Esophagus (tissue), 2 donors: ENCODE data around the gene DNAH11. TPM values are rescaled to one million over a fixed set of nuclear protein-coding genes. Genes with fewer than 3 reads are reported as not detected.

Source experiments
- H3K27ac ChIP-seq, 2 donors: one replicate each; pipeline ENCODE4 v1.5.1; 2013; ENCODE audit warnings: low read depth in 2 of 2, mild to moderate bottlenecking in 2 of 2, inconsistent platforms in 1 of 2, low read length in 1 of 2, moderate library complexity in 1 of 2
- H3K27me3 ChIP-seq, 2 donors: one replicate each; pipeline ENCODE4 v1.6.1; 2013; ENCODE audit warnings: low read length in 2 of 2, control low read depth in 1 of 2, mild to moderate bottlenecking in 1 of 2; ENCODE audit not compliant: insufficient read depth in 2 of 2, control insufficient read depth in 1 of 2
- H3K36me3 ChIP-seq, 2 donors: one replicate each; pipeline ENCODE4 v1.6.1; 2013; ENCODE audit warnings: low read length in 1 of 2; ENCODE audit not compliant: control insufficient read depth in 2 of 2, insufficient read depth in 2 of 2
- H3K4me1 ChIP-seq, 2 donors: one replicate each; pipeline ENCODE4 v1.6.1; 2013; ENCODE audit warnings: low read length in 1 of 2; ENCODE audit not compliant: control insufficient read depth in 2 of 2, insufficient read depth in 2 of 2
- H3K4me3 ChIP-seq, 2 donors: one replicate each; pipeline ENCODE4 v1.5.1; 2013; ENCODE audit warnings: low read length in 2 of 2, mild to moderate bottlenecking in 2 of 2, low read depth in 1 of 2, moderate library complexity in 1 of 2
- H3K9me3 ChIP-seq, 2 donors: one replicate each; pipeline ENCODE4 v1.6.1; 2013; ENCODE audit warnings: mild to moderate bottlenecking in 2 of 2, low read depth in 1 of 2, low read length in 1 of 2, moderate library complexity in 1 of 2; ENCODE audit not compliant: control insufficient read depth in 2 of 2, insufficient read depth in 1 of 2
- WGBS, 2 donors: extraction: QIAGEN DNeasy Blood & Tissue Kit; methylation state at CpG; one replicate each; pipeline ENCODE4 v1.1.7; 2013; 5-methylcytosine and 5-hydroxymethylcytosine counted together
- polyA plus RNA-seq, 2 donors: library from polyadenylated mRNA; stranded (reverse); fragments of 200-250 nt; gene quantifications; one replicate each; pipeline ENCODE4 v1.2.3, GENCODE V29; 2013
- donor health status: healthy with polysubstance abuse.
- donor health status: Bipolar disorder and iron deficiency.

The DNAH11 gene
- polyA plus RNA-seq, 2 donors: 0.51 to 1.6 TPM

DNA sequence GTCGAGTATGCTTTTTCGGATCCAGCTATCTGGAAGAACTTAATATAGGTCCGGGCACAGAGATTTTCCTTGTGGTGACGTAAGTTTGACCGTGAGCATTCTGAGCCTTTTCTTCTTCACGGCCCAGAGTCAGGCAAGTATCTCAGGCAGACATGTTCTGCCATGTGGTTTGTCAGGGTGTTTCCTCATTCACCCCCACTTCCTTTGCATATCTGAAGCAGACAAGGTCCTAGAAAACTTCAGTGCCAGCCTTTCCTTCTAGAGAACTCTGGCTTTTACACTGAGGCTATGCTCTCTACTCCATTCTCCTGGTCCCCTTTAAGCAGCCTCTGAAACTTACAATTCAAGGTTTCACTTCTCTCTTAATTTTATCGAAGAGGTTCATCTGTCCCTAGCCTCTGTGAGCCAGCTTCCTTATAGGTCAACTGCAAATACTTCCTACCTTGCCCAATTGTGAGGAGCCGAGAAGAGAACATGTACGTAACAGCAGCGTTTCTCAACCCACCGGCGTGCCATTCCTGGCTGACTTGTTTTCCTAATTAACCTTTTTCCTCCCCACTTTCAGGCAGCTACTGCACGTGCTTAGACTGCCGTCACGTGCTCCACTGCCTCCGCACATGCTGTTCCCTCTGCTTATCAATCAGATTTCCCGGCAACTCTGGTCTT lies 355.6 kb downstream of the DNAH11 start:
- no peak overlapping the region for H3K4me3 ChIP-seq
- no peak overlapping the region for H3K27ac ChIP-seq
- 81 to 90% methylated on average over 17 of the region's 17 CpGs for WGBS, 2 donors
- H3K27me3 ChIP-seq: no peaks in the 10 kb centered on the region
- no peaks in the 10 kb centered on the region for H3K9me3 ChIP-seq
- H3K4me1 ChIP-seq: no peaks in the 10 kb centered on the region
- H3K36me3 ChIP-seq: peaks cover 8 to 9% of the 10 kb centered on the region in 2 donors

DNA sequence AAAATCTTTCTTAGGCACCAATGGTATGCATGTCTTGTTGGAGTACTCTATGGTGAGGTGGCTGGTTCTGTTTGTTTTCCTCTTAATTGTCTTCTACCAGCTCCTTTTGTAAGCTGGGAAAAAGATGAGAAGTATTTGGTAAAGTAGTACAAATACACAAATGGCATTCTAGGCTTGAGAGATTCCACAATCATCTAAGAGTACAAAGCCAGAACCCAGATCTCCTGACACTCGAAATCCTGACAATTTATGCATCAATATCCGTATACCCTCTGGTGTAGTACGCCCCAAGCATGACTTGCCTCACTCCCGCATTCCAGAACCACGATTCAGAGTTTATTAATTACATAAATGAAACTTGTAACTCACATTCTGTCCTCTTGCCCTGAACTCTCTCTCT lies 359.4 kb downstream of the DNAH11 start:
- Histone ChIP-seq H3K4me1 (no peaks in the 10 kb centered on the region), H3K9me3 (no peaks in the 10 kb centered on the region), H3K36me3 (peaks cover 9 to 13% of the 10 kb centered on the region in 2 donors), H3K4me3 (no peak overlapping the region), H3K27me3 (no peaks in the 10 kb centered on the region), H3K27ac (no peak overlapping the region)
- WGBS, 2 donors: 75 to 80% methylated on average over 5 of the region's 5 CpGs

- no peaks in the 10 kb centered on the region for H3K9me3 ChIP-seq
- H3K36me3 ChIP-seq: peaks cover 9 to 13% of the 10 kb centered on the region in 2 donors
- no peak overlapping the region for H3K4me3 ChIP-seq
- 93% methylated on average over 14 of the region's 14 CpGs for WGBS, 2 donors
- H3K4me1 ChIP-seq: no peaks in the 10 kb centered on the region
- H3K27ac ChIP-seq: no peak overlapping the region
- H3K27me3 ChIP-seq: no peaks in the 10 kb centered on the region
Observed at GRCh38 chr7:21903020-21903786, 360.4 kb downstream of the DNAH11 start.

- H3K4me1 ChIP-seq: no peaks in the 10 kb centered on the region
- 89 to 98% methylated on average over 5 of the region's 5 CpGs for WGBS, 2 donors
- H3K4me3 ChIP-seq: no peak overlapping the region
- no peaks in the 10 kb centered on the region for H3K9me3 ChIP-seq
- no peaks in the 10 kb centered on the region for H3K27me3 ChIP-seq
- H3K27ac ChIP-seq: no peak overlapping the region
- peaks cover 5 to 6% of the 10 kb centered on the region in 2 donors for H3K36me3 ChIP-seq
Observed at GRCh38 chr7:21908746-21909145, 365.9 kb downstream of the DNAH11 start.

DNA sequence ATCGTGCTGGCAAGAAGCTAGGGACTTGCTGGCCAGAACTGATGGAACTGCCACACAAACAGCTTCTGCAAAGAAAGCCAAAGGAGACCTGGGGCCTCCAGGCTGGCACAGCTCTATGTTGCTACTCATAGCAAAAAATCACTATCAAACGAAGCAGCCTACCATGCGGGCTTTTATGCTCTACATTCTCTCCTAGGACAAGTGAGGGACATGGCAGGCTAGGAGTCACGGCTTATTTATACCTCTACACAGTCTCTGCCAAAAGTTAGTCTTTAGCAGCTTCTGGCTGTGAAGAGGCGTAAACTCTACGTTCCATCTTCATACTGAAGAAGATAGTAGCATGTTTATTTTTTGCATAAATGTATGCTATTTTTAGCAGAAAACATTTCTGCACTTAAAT lies 367.4 kb downstream of the DNAH11 start:
- no peak overlapping the region for H3K4me3 ChIP-seq
- no peak overlapping the region for H3K27ac ChIP-seq
- no peaks in the 10 kb centered on the region for H3K9me3 ChIP-seq
- H3K27me3 ChIP-seq: no peaks in the 10 kb centered on the region
- H3K4me1 ChIP-seq: peaks cover 0 to 2% of the 10 kb centered on the region in 2 donors
- 82 to 90% methylated on average over 6 of the region's 6 CpGs for WGBS, 2 donors
- H3K36me3 ChIP-seq: peaks cover 3 to 4% of the 10 kb centered on the region in 2 donors

DNA sequence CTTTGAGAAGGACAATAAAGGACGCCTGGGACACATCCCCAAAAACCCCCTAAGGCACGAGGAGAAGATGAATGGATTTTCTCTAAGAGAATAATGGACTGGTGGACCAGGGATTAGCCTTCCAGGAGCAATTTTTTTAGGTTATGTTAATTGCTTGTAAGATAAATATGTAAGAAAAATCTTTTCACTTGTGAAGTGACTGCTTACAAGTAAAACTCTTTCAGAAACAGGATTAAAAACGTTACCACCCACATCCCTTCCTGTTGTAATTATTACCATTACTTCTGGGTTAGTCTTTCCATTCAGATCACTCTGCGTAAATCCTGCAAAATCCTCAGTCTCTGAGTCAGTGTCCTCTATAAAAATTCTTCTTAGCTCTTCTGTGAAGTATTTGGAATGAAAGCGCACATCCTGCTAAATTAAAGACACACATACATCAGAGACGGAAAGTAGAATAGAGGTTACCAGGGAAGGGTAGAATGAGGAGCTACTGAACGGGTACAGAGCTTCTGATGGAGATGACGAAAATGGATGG lies 368.6 kb downstream of the DNAH11 start:
- WGBS, 2 donors: 83 to 84% methylated on average over 8 of the region's 8 CpGs
- H3K36me3 ChIP-seq: peaks cover 2 to 3% of the 10 kb centered on the region in 2 donors
- H3K27ac ChIP-seq: no peak overlapping the region

GRCh38 chr7:21912305-21912704 lies 369.5 kb downstream of the DNAH11 start:
- Histone ChIP-seq H3K27me3 (no peaks in the 10 kb centered on the region), H3K4me1 (peaks cover 0 to 2% of the 10 kb centered on the region in 2 donors), H3K9me3 (no peaks in the 10 kb centered on the region), H3K36me3 (peaks cover 2 to 3% of the 10 kb centered on the region in 2 donors), H3K27ac (no peak overlapping the region), H3K4me3 (no peak overlapping the region)
- WGBS, 2 donors: 58 to 62% methylated on average over 7 of the region's 7 CpGs

More for the DNA sequence above, 368.6 kb downstream of the DNAH11 start:
- Histone ChIP-seq H3K4me1 (peaks cover 0 to 2% of the 10 kb centered on the region in 2 donors), H3K4me3 (no peak overlapping the region), H3K9me3 (no peaks in the 10 kb centered on the region), H3K27me3 (no peaks in the 10 kb centered on the region)

- Histone ChIP-seq H3K36me3 (peaks cover 2 to 3% of the 10 kb centered on the region in 2 donors), H3K27me3 (no peaks in the 10 kb centered on the region), H3K4me1 (peaks cover 0 to 2% of the 10 kb centered on the region in 2 donors), H3K27ac (no peak overlapping the region), H3K9me3 (no peaks in the 10 kb centered on the region), H3K4me3 (no peak overlapping the region)
- 81 to 87% methylated on average over 8 of the region's 8 CpGs for WGBS, 2 donors
Observed at GRCh38 chr7:21912931-21913780, 370.3 kb downstream of the DNAH11 start.

- WGBS, 2 donors: 52 to 68% methylated on average over 5 of the region's 5 CpGs
- Histone ChIP-seq H3K9me3 (no peaks in the 10 kb centered on the region), H3K27ac (no peak overlapping the region), H3K4me1 (peaks cover 0 to 2% of the 10 kb centered on the region in 2 donors), H3K36me3 (peaks cover 2 to 3% of the 10 kb centered on the region in 2 donors), H3K4me3 (no peak overlapping the region), H3K27me3 (no peaks in the 10 kb centered on the region)
Observed at GRCh38 chr7:21914671-21915070, 371.8 kb downstream of the DNAH11 start.
